HG03280 (cell line): ENCODE measurements around the gene PNPLA7.
"Not testable (repeated sequence)": the region's sequence is repeated elsewhere in the genome, so short reads cannot be mapped to it uniquely, and the experiment has no call there.

ENCODE experiments used
- ATAC-seq: cut with Tn5 transposase; IDR thresholded peaks from one replicate; pipeline ENCODE4 v1.9.1; 2021; ENCODE audit warnings: mild to moderate bottlenecking, moderate library complexity; ENCODE audit not compliant: unreplicated experiment

The PNPLA7 gene

DNA sequence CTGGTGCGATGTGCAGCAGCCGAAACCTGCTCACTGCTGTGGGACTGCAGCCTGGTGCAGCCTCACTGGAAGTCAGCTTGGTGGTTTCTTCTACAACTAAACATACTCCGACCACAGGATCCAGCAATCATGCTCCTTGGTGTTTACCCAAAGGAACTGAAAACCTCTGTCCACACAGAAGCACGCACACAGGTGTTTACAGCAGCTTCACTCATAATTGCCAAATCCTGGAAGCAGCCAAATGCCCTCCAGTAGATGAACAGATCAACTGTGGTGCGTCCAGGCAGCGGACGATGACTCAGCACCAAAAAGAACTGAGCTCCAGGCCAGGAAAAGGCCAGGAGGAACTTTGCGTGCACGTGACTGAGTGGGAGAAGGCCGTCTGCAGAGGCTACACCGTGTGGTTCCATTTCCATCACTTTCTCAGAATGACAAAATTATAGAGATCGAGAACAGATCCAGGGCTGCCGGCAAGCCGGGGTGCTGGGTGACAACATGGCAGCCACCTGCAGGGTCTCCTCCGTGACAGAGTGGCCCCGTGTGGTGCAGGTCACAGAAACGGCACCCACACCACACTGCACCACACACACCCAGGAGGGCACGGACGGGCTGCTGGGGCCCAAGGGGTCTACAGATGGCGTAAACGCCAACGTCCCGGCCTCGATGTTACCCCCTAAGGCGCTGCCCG is 68.0 kb downstream of the PNPLA7 start:
- no peak for ATAC-seq

DNA sequence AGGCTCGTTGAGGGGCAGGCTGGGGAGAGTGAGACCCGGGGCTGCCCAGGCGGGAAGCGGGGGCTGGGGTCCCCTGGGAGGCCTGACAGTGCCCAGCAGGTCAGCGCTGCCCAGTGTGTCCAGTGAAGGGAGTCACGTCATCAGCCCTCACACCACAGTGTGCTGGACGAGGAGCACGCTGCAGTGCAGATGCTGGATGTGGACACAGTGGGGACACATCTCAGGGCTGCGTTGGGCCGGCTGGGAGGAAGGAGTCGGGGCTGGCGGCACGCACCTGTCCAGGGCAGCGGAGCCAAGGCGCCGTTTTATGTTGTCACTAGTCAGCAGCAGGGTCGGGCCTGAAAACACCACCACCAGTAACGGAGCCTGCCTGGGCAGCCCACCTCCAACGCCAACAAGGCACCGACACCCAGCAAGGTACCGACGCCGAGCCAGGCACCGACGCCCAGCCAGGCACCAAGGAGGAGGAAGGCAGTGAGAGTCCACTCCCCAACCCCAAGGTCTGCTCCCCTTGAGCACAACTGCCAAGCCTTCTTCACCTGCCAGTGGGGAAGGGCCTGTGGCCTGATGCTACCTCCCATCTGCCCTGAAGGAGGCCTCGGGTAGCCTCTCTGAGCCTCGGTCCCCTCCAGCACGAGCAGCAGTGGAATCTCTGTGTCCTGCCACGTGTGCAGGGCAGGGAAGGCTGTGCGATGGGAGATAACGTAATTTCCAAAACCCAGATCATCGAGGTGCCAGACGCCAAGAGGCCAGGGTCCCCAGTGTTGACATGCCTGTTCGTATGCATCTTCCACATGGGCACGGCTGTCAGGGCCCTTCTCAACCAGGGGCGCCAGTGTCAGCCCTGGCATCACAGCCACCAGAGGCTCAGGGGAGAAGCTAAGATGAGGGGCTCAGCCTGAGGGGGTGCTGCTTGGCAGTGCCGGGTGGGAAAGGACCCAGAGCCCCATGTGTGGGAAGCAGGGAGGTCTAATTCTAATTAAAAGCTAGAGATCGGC is 69.2 kb downstream of the PNPLA7 start:
- ATAC-seq: no peak

DNA sequence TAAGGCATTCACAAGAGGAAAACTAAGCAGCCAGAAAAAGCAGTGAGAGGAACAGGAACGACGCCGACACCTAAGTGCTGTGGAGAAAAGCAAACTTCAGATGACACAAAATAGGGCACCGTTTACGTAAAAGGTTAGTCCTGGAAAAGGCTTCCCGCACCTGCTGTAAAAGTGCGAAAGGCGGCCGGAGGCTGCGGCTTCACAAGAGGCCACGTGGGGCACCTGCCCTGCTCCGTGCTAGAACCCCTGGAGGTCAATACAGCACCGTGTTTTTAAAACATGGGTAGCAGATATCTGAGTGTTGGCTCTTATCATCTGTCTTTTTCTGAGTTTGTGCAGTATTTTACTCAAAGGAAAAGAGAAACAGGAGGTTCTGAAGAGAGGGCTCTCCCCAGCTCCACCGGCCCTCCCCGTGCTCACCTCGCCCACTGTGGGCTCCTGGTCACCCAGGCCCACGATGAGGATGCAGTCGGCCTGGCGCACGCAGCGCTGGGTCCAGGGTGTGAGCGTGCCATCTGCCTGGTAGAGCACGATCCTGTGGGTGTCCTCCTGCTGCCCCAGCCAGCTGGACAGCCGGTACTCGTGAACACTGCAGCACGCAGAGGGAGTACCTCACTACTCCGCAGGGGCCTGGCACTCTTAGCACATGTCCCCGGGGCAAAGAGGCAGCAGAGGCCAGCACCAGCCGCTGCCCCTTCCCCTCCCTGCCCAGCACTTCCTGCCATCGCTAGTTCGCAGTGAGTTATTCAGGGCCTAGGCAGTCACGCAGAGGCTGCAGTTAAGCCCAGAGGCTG is 70.1 kb downstream of the PNPLA7 start:
- ATAC-seq: no peak

DNA sequence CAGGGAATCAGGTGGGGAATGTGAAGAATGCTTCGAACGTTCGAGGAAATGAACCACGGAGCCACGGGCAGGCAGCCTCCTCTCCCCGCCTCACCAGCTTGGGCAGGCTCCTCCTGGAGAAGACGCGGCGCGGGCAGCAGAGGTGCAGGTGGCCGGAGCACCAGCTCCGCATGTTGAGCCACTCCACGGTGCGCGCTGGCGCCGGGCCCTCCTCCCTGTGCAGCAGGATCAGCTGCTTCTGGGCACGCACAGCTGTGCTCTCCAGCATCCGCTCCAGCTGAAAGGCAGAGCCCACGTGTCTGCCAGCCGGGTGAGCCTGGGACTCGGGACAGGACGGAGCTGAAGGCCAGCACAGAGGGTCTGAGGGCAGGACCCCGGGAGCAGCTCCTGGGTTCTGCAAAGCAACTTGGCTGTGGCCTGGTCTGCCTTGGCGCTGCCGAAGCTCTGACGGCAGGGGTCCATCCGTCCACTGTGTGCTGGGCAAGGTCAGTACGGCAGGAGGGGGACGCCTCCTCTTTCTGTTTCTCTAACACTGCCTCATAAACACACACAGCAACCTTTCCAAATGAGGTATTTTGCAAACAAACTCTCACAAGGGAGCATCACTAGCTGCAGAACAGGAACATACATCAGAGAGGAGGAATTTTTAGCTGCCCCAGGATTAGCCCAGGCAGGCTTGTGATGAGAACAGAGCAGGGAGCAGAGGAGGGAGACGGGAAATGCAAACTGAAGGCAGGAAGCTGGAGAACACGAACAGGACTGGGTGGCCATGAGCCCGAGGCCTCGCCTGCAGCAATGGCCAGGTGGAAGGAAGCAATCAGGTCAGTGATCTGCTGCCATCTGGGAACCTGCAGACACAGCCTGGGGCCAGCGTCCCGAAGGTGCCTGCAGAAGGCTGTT is 71.0 kb downstream of the PNPLA7 start:
- no peak for ATAC-seq

DNA sequence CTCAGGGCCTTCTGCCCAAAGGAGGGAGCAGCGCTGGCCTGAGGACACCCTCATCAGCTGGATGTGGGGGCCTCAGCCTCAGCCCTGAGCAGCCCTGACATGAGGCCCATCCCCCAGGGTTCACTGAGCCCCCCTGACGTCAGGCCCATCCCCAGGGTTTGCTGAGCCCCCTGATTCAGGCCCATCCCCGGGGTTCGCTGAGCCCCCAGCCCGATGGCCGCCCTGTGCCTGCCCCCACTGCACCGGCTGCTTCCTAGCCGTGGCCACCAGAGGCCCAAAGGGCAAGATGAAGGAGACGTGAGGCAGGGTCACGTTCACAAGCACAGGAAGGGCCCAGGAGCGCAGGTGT is 71.6 kb downstream of the PNPLA7 start:
- no peak for ATAC-seq

DNA sequence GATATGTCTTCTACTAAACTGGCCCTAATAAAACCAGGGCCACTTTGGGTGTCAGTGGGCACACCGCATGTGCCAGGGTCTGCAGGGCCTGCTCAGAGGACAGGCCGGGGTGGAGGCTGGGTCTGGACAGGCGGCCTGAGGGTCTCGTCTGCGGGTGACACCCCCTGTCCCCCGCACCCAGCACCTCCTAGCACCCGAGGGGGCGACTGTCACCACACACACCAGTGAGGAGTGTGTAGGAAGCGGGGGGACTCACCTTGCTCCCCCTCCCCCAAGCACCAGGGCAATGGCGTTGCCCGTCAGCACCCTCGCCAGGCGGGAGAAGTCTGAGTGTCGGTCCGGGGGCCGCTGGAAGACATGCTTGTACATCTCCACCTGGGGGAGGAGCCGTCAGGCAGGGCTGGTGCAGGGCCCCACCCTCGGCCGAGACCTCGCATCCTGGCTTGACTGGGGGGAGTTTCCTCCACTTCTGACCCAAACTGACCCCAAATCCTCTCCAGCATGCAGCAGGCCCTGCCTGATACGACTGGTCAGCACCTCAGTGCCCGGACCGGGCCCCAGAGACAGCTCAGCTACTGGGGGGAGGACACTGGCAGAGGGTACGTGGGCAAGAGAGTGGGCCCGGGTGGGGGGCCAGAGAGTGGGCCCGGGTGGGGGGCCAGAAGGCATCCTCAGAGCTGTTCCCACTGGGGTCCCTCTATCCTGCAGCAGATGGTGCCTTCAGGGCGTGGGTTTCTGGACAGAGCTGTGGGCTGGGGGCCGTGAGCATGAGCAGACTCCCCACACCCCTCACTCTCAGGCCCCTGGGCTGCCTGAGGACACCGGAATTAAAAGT is 72.2 kb downstream of the PNPLA7 start:
- ATAC-seq: no peak

DNA sequence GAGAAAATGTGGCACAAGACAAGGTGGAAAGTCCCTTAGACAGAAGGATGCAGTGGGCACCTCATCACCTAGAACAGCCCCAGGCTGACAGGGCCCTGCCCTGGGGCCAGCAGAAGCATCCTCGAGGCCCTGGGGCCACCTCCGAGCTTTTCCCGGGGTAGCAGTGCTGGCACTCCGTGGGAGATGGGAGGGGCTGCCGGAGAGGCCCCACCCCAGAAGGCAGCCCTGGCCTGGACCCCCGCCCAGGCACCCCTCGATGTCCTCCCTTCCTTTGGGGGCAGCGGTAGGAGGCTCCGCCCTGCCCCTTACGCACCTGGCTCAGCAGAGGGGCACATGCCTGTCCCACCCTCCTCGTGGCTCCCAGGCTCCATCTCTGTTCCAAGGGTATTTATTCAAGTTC is 73.3 kb downstream of the PNPLA7 start:
- ATAC-seq: no peak

DNA sequence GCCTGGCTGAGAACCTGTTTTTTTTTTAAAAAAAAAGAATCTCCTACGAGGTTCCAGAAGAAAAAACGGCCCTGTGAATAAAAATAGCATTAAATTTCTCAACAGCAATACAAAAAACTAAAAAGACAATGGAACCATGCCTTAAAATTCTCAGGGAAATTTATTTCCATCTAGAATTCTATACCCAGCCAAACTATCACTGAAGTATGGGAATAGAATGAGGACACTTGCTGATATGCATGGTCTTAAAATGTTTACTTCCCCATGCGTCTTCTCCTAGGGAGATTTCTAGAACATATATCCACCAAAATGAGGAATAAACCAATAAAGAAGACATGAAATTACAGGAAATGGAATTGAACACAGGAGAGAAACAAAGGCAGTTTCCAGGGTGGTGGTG is 74.5 kb downstream of the PNPLA7 start:
- no peak for ATAC-seq

DNA sequence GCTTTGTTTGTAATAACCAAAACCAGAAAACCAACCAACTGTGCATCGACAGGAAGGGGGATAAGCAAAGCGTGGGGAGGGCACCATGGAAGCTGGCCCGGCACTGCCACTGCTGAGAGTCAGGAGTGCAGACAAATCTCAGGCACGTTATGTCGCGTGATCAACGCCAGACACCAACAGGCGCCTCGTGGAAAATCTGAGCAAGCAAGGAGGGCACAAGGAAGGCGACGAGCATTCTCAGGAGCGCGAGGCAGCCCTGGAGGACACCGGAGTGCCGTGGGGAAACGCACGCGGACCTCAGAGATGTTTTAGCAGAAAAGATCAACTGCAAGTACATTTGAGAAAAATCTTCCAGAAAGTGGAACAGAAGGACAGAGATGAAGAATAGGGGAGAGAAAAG is 75.9 kb downstream of the PNPLA7 start:
- no peak for ATAC-seq

DNA sequence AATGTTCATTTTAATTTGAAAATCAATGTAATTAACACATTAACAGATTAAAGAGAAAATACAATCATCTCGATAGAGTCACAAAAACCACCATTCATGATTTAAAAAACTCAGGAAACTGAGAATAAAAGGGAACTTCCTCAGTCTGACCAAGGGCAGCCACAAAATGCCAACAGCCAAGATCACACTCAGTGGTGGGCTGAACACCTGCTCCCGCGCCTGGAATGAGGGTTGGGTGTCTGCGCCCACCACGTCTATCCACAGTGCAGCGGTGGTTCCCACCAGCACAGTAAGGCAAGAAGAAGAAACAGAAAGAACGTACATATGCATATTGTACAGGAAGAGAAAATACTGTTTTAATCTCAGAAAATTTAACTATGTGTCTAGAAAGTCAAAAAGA is 79.4 kb downstream of the PNPLA7 start:
- ATAC-seq: no peak

DNA sequence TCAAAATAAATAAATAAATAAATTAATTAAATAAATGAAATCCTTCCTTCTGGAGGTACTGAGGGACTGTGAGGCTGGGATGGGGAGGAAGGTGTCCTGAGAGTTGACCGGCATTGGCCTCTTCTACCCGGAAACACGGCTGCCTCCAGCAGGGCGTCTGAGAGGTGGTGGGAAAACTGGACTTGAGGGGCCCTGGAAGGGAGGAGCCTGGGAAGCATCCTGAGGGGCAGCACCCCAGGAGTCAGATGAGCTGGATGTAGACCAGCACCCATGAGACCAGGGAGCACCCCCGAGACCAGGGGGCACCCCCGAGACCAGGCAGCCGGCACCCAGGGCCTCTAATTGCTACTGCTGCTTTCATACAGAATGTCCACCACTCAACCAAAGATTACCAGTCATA is 82.3 kb downstream of the PNPLA7 start:
- ATAC-seq: no peak

DNA sequence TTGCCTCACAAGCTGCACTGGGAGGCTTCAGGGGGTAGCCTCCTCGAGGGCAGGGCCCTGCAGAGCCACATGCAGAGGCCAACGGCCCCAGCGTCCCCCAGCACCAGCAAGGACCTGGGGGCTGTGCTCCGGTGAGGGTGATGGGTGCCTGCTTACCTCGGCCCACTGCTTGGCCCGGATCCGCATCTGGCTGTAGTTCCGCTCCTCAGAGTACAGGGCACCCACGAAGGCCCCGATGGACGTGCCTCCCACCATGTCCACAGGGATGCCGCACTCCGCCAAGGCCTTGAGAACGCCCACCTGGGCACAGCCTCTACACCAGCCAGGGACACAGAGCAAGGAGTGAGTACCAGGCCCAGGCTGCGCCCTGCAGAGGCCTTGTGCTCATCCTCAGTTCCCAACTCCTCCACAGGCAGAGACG is 83.0 kb downstream of the PNPLA7 start:
- no peak for ATAC-seq

DNA sequence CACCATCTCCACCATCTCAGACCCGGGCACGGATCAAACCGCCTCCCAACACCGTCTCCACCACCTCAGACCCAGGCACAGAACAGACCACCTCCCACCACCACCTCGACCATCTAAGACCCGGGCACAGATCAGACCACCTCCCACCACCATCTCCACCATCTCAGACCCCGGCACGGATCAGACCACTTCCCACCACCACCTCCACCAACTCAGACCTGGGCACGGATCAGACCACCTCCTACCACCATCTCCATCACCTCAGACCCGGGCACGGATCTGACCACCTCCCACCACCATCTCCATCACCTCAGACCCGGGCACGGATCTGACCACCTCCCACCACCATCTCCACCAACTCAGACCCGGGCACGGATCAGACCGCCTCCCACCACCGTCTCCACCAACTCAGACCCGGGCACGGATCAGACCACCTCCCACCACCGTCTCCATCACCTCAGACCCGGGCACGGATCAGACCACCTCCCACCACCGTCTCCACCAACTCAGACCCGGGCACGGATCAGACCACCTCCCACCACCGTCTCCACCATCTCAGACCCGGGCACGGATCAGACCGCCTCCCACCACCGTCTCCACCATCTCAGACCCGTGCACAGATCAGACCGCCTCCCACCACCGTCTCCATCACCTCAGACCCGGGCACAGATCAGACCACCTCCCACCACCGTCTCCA is 83.7 kb downstream of the PNPLA7 start:
- not testable (repeated sequence) for ATAC-seq

DNA sequence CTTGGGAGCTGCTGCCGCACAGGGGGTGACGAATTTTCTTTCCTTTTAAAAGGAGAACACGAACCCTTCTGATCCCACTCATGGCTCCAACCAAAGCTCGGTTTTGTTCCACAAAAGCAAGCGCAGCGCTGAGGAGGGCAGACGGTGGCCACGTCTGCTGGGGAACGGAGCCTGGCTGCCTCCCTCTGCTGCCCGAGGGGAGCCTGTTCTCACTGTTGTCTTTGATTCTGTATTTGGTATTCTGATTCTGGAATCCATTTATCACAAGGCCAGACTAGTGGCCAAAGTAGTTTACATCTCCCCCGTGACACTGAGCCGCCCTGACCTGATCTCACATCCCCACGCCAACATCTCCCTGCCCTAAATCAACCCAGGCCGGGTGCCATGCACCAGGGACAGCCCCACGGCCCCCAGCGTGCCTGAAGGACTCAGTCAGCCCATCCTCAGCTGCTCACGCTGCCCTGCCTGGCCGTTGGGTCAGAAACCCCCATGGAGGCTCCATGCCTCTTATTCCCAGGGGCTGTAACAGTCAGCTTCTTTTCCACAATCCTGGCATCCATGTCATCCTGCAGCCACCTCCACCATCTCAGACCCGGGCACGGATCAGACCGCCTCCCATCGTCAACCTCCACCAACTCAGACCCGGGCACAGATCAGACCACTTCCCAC is 84.3 kb downstream of the PNPLA7 start:
- no peak for ATAC-seq

DNA sequence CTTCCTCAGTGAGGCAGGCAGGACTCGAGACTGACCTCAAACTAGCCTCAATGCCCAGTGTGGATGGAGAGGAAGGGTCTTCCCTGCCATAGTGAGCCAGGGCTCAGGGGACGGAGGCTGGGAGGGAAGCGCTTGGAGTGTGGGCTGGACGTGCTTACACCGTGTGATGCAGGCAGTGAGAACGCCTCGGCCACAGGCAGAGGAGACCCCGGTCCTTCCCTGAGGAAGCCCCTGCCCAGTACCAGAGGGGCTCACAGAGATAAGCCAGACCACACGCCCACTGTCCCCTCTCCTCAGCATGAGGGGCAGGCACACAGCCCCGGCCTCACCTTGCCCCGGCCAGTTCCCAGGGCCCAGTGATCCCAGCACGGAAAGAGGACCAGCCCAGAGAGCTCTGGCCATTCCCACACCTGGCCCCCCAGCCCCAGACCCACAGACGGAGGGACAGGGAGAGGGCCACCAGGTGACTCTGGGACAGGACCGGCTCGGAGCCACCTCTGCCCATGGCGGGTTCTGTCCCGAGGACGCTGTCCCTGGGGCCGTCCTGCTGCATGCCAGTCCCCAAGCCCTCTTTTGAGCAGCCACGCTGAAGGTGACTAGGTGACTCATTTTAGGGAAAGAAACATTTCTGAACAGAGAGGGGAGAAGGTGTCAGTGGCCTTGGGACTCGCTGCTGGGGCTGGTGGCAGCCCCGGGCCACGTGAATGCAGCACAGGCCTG is 85.0 kb downstream of the PNPLA7 start:
- ATAC-seq: no peak

DNA sequence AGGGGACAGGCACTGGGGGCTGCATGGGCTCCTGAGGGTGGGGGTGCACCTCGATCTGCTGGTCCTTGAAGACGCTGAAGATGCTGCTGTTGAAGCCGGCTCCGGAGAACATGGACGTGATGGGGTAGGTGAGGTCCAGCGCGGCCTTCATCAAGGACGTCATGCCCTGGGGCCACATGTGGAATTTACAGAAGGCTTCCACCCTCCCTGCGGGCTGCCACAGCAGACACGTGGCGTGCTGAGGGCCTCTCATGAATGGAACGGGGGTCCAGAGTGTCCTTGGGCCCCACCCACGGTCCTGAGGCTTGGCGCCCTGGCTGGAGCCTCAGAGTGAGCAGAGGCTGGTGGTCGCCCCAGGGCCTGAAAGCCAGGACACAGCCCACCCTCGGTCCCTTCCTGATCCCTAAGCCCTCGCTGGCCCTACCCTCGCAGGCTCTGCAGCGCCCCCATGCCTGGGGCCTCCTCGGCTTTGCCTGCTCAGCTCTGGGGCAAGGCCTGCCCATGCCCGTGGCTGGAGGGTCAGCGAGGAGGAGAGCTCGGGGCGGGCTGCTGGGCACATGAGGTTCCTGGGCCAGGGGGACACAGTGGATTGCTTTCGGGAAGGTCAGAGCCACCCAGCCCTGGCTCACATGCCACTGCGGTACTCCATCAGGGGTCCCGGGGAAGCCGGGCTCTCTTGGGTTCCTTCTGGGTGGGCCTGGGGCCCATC is 85.8 kb downstream of the PNPLA7 start:
- ATAC-seq: no peak

DNA sequence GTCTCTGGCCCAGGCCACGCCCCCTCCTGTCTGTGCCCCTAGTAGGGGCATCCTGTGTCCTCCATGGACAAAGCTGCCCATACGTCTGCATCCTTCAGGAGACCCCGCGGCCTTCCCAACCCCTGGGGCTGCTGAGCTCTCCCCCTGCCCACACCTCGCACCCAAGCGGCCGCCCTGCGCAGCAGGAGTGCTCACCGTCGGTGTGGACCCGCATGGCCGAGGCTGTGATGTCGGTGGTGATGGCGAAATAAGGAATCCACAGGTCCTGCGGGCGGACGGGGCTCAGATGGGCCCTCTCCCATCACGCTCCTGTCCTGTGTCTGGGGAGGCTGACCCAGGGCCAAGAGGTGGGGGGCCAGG is 86.3 kb downstream of the PNPLA7 start:
- no peak for ATAC-seq
